Lower leg skin (tissue), 4 donors: ENCODE measurements around the gene SASH3. TPM values are rescaled to one million over a fixed set of nuclear protein-coding genes. Genes with fewer than 3 reads are reported as not detected.

Experiments
- DNase-seq, 2 donors: peaks; one replicate each; pipeline ENCODE4 v3.0.0-alpha.2; 2019; ENCODE audit warnings: low spot score in 2 of 2
- H3K4me3 ChIP-seq: fragments of 200-600 bp; sonication (generic); 2 replicates; pipeline ENCODE4 v1.5.1; 2017; ENCODE audit warnings: mild to moderate bottlenecking, low read depth; ENCODE audit not compliant: poor library complexity, severe bottlenecking
- POLR2A ChIP-seq, 2 donors: fragments of 450-650 bp; IDR thresholded peaks; one replicate each; pipeline ENCODE4 v1.6.1; 2016 to 2017; ENCODE audit warnings: antibody characterized with exemption in 2 of 2, mild to moderate bottlenecking in 1 of 2, moderate library complexity in 1 of 2
- WGBS, 2 donors: methylation state at CpG; one replicate each; pipeline ENCODE4 v1.1.5; 2018; 5-methylcytosine and 5-hydroxymethylcytosine counted together
- intact Hi-C: fragments of 100-400 bp; cut with DNase I; formaldehyde crosslinking; loops from one replicate; pipeline ENCODE4 v1.15.0; 2023; ENCODE audit warnings: low total_unique reads
- total RNA-seq, 4 donors: library from RNA; depleted of rRNA; stranded (reverse); fragments of >200 nt; gene quantifications; one replicate each; pipeline ENCODE4 v1.1.0, GENCODE V29; 2016
- TF ChIP-seq, protein P1 (sequence below), 3 donors: fragments of 450-650 bp; IDR thresholded peaks; one replicate each; pipeline ENCODE4 v1.5.1; 2016; ENCODE audit warnings: antibody characterized with exemption in 3 of 3, mild to moderate bottlenecking in 3 of 3, moderate library complexity in 2 of 3

The SASH3 gene
- total RNA-seq, 4 donors from 2014 or later, result 0.25 to 3.4 (median 1.6) TPM

DNA sequence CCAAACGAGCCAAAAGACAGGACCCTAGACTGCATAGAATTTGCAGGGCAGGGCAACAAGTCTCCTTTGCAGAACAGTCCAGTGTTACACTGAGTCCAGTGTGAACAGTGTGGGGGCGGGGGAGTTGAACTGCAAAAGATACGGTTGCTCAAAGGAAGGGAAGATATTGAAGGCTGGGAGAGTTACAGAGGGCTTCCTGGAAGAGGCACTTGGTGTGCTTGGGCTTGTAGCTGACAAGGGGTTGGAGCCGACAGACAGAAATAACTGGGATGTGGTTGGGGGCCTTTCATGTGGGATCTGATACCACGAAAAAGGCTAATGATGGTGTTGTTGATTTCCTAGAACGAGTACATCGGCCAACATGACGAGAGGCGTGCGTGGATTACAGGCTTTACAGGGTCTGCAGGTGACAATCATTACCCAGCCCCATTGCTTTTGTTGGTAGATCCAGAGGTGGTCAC lies 34.9 kb upstream of the SASH3 start:
- DNase-seq, result no peak
- H3K4me3 ChIP-seq, result no peak overlapping the region
- 79 to 92% methylated on average over 10 of the region's 10 CpGs for WGBS, 2 donors
- no peak for TF ChIP-seq POLR2A (IDR thresholded peaks at IDR 0.05)
- TF ChIP-seq, protein P1, sequence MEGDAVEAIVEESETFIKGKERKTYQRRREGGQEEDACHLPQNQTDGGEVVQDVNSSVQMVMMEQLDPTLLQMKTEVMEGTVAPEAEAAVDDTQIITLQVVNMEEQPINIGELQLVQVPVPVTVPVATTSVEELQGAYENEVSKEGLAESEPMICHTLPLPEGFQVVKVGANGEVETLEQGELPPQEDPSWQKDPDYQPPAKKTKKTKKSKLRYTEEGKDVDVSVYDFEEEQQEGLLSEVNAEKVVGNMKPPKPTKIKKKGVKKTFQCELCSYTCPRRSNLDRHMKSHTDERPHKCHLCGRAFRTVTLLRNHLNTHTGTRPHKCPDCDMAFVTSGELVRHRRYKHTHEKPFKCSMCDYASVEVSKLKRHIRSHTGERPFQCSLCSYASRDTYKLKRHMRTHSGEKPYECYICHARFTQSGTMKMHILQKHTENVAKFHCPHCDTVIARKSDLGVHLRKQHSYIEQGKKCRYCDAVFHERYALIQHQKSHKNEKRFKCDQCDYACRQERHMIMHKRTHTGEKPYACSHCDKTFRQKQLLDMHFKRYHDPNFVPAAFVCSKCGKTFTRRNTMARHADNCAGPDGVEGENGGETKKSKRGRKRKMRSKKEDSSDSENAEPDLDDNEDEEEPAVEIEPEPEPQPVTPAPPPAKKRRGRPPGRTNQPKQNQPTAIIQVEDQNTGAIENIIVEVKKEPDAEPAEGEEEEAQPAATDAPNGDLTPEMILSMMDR (IDR thresholded peaks at IDR 0.05), result no peak
- intact Hi-C loops, result no loop called here

DNA sequence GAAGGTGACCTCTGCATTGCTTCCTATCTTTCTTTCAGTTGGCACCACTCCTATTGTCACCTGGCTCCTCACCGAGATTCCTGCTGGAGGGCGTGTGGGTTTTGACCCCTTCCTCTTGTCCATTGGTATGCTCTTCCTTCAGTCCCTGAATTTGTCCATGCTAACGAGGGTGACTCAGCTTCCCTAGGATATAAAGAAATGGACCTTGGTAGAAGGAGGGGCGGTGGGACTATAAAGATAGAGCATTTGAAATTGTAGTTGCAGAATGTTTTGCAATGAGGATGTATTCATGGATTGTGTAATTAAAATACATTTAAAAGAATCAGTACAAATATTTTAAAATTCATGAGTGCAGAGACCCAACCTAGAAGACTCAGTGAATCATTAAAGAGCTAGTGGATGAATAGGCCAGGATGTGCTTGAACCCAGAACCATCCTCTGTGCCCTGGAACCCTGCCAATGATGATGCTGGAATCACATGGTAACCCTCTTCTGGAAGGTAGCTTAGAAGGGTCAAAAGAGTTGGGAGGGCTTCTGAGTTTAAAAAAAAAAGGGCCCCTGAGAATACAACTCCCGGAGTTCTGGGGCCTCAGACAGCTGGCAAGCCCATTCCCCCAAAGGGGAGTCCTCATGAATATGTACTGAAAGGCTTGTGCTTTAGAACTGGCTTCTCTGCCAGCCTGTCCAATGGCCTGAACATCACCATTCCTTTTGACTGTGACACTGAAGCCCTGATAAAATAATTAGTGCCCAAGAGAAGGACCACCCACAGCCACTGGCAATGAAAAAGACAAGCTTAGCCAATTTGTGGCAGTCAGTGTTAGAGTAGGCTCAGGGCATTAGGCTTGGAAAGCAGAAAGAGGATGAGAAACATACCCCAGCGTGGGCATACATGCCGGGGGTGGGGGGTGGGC lies 32.9 kb upstream of the SASH3 start:
- no peak for DNase-seq
- WGBS, 2 donors, result 78 to 88% methylated on average over 7 of the region's 7 CpGs
- intact Hi-C loops, result no loop called here
- no peak for TF ChIP-seq POLR2A (IDR thresholded peaks at IDR 0.05)
- TF ChIP-seq, protein P1 (IDR thresholded peaks at IDR 0.05), result no peak
- no peak overlapping the region for H3K4me3 ChIP-seq

DNA sequence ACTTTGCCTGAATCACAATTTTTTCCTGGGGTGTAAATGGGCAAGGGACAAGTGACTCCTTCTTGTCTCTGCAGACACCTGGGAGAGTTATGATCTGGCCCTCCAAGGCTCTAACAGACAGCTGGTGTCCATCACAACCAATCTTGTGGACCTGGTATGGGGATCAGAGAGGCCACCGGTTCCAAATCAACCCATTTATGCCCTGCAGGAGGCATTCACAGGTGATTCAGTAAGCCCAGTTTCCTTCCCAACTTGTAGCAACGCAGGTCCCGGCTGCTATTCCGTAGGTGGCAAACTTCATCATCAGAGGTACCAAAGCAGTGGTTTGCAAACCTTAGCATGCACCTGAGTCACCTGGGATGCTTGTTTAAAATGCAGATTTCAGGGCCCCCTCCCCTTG lies 32.2 kb upstream of the SASH3 start:
- DNase-seq, result no peak
- no peak for TF ChIP-seq POLR2A (IDR thresholded peaks at IDR 0.05)
- TF ChIP-seq, protein P1 (IDR thresholded peaks at IDR 0.05), result no peak
- no peak overlapping the region for H3K4me3 ChIP-seq
- intact Hi-C loops, result no loop called here
- 73 to 88% methylated on average over 4 of the region's 4 CpGs for WGBS, 2 donors

DNA sequence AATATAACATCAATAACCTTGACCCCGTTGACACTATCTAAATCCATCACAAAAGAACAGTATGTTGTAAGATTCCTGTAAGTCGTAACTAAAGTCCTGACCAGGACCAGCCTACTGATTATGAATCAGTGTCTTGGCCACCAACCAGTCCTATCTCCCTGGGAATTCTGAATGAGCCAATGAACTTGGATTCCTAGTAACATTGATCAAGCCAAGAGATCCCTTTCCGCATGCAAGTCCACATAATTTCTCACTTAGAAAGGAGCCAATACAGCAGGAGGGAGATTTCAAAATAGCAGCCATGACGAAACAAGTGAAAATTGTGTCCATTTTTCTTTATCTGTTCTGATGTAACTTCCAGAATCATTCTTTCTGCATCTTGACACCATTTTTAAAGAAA lies 31.4 kb upstream of the SASH3 start:
- intact Hi-C loops, result no loop called here
- DNase-seq, result peak in 1 of 2 donors; percentile 38
- TF ChIP-seq, protein P1 (IDR thresholded peaks at IDR 0.05), result no peak
- no peak for TF ChIP-seq POLR2A (IDR thresholded peaks at IDR 0.05)
- 53 to 57% methylated on average over 4 of the region's 4 CpGs for WGBS, 2 donors
- no peak overlapping the region for H3K4me3 ChIP-seq

DNA sequence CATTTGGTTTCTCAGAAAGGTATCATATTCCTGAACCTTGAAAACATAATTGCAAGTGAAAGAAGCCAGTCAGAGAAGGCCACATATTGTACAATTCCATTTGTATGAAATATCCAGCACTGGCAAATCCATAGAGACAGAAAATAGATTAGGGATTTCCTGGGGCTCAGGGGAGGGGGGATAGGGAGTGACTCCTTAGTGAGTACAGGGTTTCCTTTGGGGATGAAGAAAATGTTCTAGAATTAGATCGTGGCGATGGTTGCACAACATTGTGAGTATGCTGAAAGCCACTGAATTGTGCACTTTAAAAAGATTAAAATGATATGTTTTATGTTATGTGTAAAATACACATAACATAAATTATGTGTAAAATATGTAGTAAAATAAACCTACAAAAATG lies 30.7 kb upstream of the SASH3 start:
- no peak for DNase-seq
- WGBS, 2 donors, result 43 to 58% methylated on average over 2 of the region's 2 CpGs
- intact Hi-C loops, result no loop called here
- TF ChIP-seq, protein P1 (IDR thresholded peaks at IDR 0.05), result no peak
- TF ChIP-seq POLR2A (IDR thresholded peaks at IDR 0.05), result no peak
- no peak overlapping the region for H3K4me3 ChIP-seq
